BLaER1 treated with 17β-estradiol and CSF1 and Interleukin-3, amounts not matched to agents 10 nM and 100 nM (cell line): ENCODE data around the gene DRD5.
"Not testable (repeated sequence)": the region's sequence is repeated elsewhere in the genome, so short reads cannot be mapped to it uniquely, and the experiment has no call there.

ENCODE experiments used
- H3K27ac ChIP-seq, 11 experiments: shearing (Covaris generic); formaldehyde crosslinking; 2 replicates each; pipeline ENCODE4 v1.8.1; 2022
- H3K27me3 ChIP-seq, 11 experiments: shearing (Covaris generic); formaldehyde crosslinking; 2 replicates each; pipeline ENCODE4 v1.8.1; 2022
- H3K36me3 ChIP-seq, 11 experiments: shearing (Covaris generic); formaldehyde crosslinking; 2 replicates each; pipeline ENCODE4 v1.8.1; 2022
- H3K4me1 ChIP-seq, 10 experiments: shearing (Covaris generic); formaldehyde crosslinking; 2 replicates each; pipeline ENCODE4 v1.8.1; 2022
- H3K4me2 ChIP-seq, 11 experiments: shearing (Covaris generic); formaldehyde crosslinking; 2 replicates each; pipeline ENCODE4 v1.8.1; 2022
- H3K4me3 ChIP-seq, 10 experiments: shearing (Covaris generic); formaldehyde crosslinking; 2 replicates each; pipeline ENCODE4 v1.8.1; 2022
- H3K9ac ChIP-seq, 11 experiments: shearing (Covaris generic); formaldehyde crosslinking; 2 replicates each; pipeline ENCODE4 v1.8.1; 2022
- H3K9me3 ChIP-seq, 11 experiments: shearing (Covaris generic); formaldehyde crosslinking; replicated peaks in 1 of 11; 2 replicates each; pipeline ENCODE4 v1.8.1; 2022
- H4K20me1 ChIP-seq, 11 experiments: shearing (Covaris generic); formaldehyde crosslinking; 2 replicates each; pipeline ENCODE4 v1.8.1; 2022
- Cebpa-rat ChIP-seq, 11 experiments: shearing (Covaris generic); IDR thresholded peaks; 2 replicates each; pipeline ENCODE4 v1.8.1; 2022

The DRD5 gene

GRCh38 chr4:9764155-9764696 lies 17.2 kb upstream of the DRD5 start:
- H3K4me1 ChIP-seq, result peaks cover 7 to 14% (median 13%) of the 10 kb centered on the region in 10 experiments; a peak in 16 of 20 replicates
- TF ChIP-seq Cebpa-rat (IDR thresholded peaks at IDR 0.05), result no peak

GRCh38 chr4:9765091-9765490 lies 16.3 kb upstream of the DRD5 start:
- Histone ChIP-seq H3K27ac (no peak overlapping the region), H3K27me3 (no peaks in the 10 kb centered on the region), H3K4me2 (no peak overlapping the region), H4K20me1 (no peaks in the 10 kb centered on the region), H3K9me3 (no peaks in the 10 kb centered on the region), H3K36me3 (no peaks in the 10 kb centered on the region), H3K4me3 (no peak overlapping the region), H3K9ac (no peak overlapping the region), H3K4me1 (peaks cover 7 to 19% (median 13%) of the 10 kb centered on the region in 10 experiments; a peak in 16 of 20 replicates)
- no peak for TF ChIP-seq Cebpa-rat (IDR thresholded peaks at IDR 0.05)

More at GRCh38 chr4:9764155-9764696, 17.2 kb upstream of the DRD5 start:
- H4K20me1 ChIP-seq, result no peaks in the 10 kb centered on the region
- H3K9ac ChIP-seq, result no peak overlapping the region
- H3K4me3 ChIP-seq, result no peak overlapping the region
- H3K27me3 ChIP-seq, result no peaks in the 10 kb centered on the region
- H3K9me3 ChIP-seq, result no peaks in the 10 kb centered on the region
- no peaks in the 10 kb centered on the region for H3K36me3 ChIP-seq
- no peak overlapping the region for H3K27ac ChIP-seq
- H3K4me2 ChIP-seq, result no peak overlapping the region

- Histone ChIP-seq H3K36me3 (no peaks in the 10 kb centered on the region), H3K27ac (no peak overlapping the region), H3K9me3 (no peaks in the 10 kb centered on the region), H3K9ac (no peak overlapping the region), H3K4me3 (no peak overlapping the region), H3K27me3 (no peaks in the 10 kb centered on the region), H4K20me1 (no peaks in the 10 kb centered on the region), H3K4me1 (peaks cover 0 to 23% (median 2%) of the 10 kb centered on the region in 10 experiments; a peak in 9 of 20 replicates), H3K4me2 (peak overlapping the region in 3 of 11 experiments; percentile 10 to 52 (median 35); a peak in 4 of 22 replicates)
- TF ChIP-seq Cebpa-rat (IDR thresholded peaks at IDR 0.05), result no peak
These were observed 12.1 kb upstream of the DRD5 start for GRCh38 chr4:9769321-9769720.

GRCh38 chr4:9771034-9771433 lies 10.4 kb upstream of the DRD5 start:
- Histone ChIP-seq H3K27ac (no peak overlapping the region), H3K27me3 (no peaks in the 10 kb centered on the region), H3K4me1 (peaks cover 0 to 23% (median 2%) of the 10 kb centered on the region in 10 experiments; a peak in 9 of 20 replicates), H4K20me1 (no peaks in the 10 kb centered on the region), H3K4me3 (no peak overlapping the region), H3K36me3 (no peaks in the 10 kb centered on the region), H3K9ac (no peak overlapping the region), H3K4me2 (0 out of 22 replicates have a peak overlapping the region, but pooled peaks of 1 of the 11 experiments have one; percentile 31), H3K9me3 (peaks cover 0 to 9% (median 6%) of the 10 kb centered on the region in 11 experiments; a peak in 10 of 22 replicates)
- TF ChIP-seq Cebpa-rat (IDR thresholded peaks at IDR 0.05), result no peak

GRCh38 chr4:9773471-9773870 lies 8.0 kb upstream of the DRD5 start:
- Histone ChIP-seq H3K4me3 (no peak overlapping the region), H4K20me1 (no peaks in the 10 kb centered on the region), H3K36me3 (no peaks in the 10 kb centered on the region), H3K9me3 (peaks cover 0 to 13% (median 6%) of the 10 kb centered on the region in 11 experiments; a peak in 10 of 22 replicates), H3K27ac (no peak overlapping the region), H3K4me2 (no peak overlapping the region), H3K27me3 (no peaks in the 10 kb centered on the region), H3K9ac (no peak overlapping the region), H3K4me1 (peaks cover 9 to 17% (median 11%) of the 10 kb centered on the region in 10 experiments; a peak in 17 of 20 replicates)
- no peak for TF ChIP-seq Cebpa-rat (IDR thresholded peaks at IDR 0.05)

GRCh38 chr4:9782136-9782436 lies 652 bp downstream of the DRD5 start:
- H3K27me3 ChIP-seq, result no peaks in the 10 kb centered on the region
- no peak overlapping the region for H3K27ac ChIP-seq
- no peak overlapping the region for H3K9ac ChIP-seq
- no peak for TF ChIP-seq Cebpa-rat (IDR thresholded peaks at IDR 0.05)
- peaks cover 11 to 20% (median 17%) of the 10 kb centered on the region in 11 experiments; a peak in 21 of 22 replicates for H3K9me3 ChIP-seq
- H4K20me1 ChIP-seq, result no peaks in the 10 kb centered on the region
- no peak overlapping the region for H3K4me2 ChIP-seq
- H3K4me3 ChIP-seq, result no peak overlapping the region
- H3K36me3 ChIP-seq, result no peaks in the 10 kb centered on the region
- peaks cover 0 to 13% (median 9%) of the 10 kb centered on the region in 10 experiments; a peak in 10 of 20 replicates for H3K4me1 ChIP-seq

- H3K9me3 ChIP-seq, result peaks cover 11 to 18% (median 16%) of the 10 kb centered on the region in 11 experiments; a peak in 21 of 22 replicates
- not testable (repeated sequence) for H3K27me3 ChIP-seq, H3K4me1 ChIP-seq
These were observed 4.5 kb downstream of the DRD5 start for GRCh38 chr4:9785891-9786290.

GRCh38 chr4:9792381-9792780 lies 10.9 kb downstream of the DRD5 start:
- Histone ChIP-seq H4K20me1 (no peaks in the 10 kb centered on the region), H3K9me3 (no peaks in the 10 kb centered on the region), H3K4me1 (no peaks in the 10 kb centered on the region)

More at GRCh38 chr4:9785891-9786290, 4.5 kb downstream of the DRD5 start:
- not testable (repeated sequence) for H3K4me2 ChIP-seq, H3K9ac ChIP-seq, H4K20me1 ChIP-seq, H3K36me3 ChIP-seq, H3K27ac ChIP-seq, H3K4me3 ChIP-seq

GRCh38 chr4:9796641-9797040 lies 15.2 kb downstream of the DRD5 start:
- not testable (repeated sequence) for H3K9me3 ChIP-seq, H3K4me3 ChIP-seq, H3K27ac ChIP-seq, H3K27me3 ChIP-seq, H3K4me1 ChIP-seq, H4K20me1 ChIP-seq, H3K4me2 ChIP-seq, H3K9ac ChIP-seq, H3K36me3 ChIP-seq

More at GRCh38 chr4:9792381-9792780, 10.9 kb downstream of the DRD5 start:
- no peak for TF ChIP-seq Cebpa-rat (IDR thresholded peaks at IDR 0.05)
- H3K4me3 ChIP-seq, result no peak overlapping the region
- H3K27ac ChIP-seq, result no peak overlapping the region
- no peak overlapping the region for H3K9ac ChIP-seq
- no peak overlapping the region for H3K4me2 ChIP-seq
- no peaks in the 10 kb centered on the region for H3K27me3 ChIP-seq
- H3K36me3 ChIP-seq, result no peaks in the 10 kb centered on the region

GRCh38 chr4:9800848-9801247 lies 19.4 kb downstream of the DRD5 start:
- no peak for TF ChIP-seq Cebpa-rat (IDR thresholded peaks at IDR 0.05)
- Histone ChIP-seq H4K20me1 (no peaks in the 10 kb centered on the region), H3K4me1 (peaks cover 0 to 14% (median 10%) of the 10 kb centered on the region in 10 experiments; a peak in 10 of 20 replicates), H3K4me3 (no peak overlapping the region), H3K9ac (no peak overlapping the region), H3K4me2 (peak overlapping the region in 7 of 11 experiments; percentile 18 to 52 (median 33); a peak in 11 of 22 replicates), H3K36me3 (no peaks in the 10 kb centered on the region; a peak in 1 of 22 replicates), H3K9me3 (no peaks in the 10 kb centered on the region), H3K27ac (no peak overlapping the region), H3K27me3 (no peaks in the 10 kb centered on the region)
